ENCODE results near the gene ATXN1. TPM values are rescaled to one million over a fixed set of nuclear protein-coding genes. Genes with fewer than 3 reads are reported as not detected.

ATXN1 gene
- total and polyA plus RNA-seq, 7 experiments from 2014 or later: 1.5 to 82.7 (median 42.4) TPM

GRCh38 chr6:16776394-16777017 lies 15.2 kb upstream of the ATXN1 start:
- Mint-ChIP-seq H3K4me3 (no peak overlapping the region), H3K27ac (no peak overlapping the region), H3K27me3 (peaks cover 0 to 27% (median 0%) of the 10 kb centered on the region in 5 donors), H3K9me3 (peaks cover 0 to 8% (median 2%) of the 10 kb centered on the region in 11 donors), H3K36me3 (peaks cover 0 to 4% (median 2%) of the 10 kb centered on the region in 5 donors), H3K4me1 (peaks cover under 1 to 9% (median 5%) of the 10 kb centered on the region in 7 donors)
- no peak overlapping the region for H3K27ac ChIP-seq (ENCODE audit: low read depth, low read length)
- H3K4me3 ChIP-seq (ENCODE audit: low read length): no peak overlapping the region
- no peaks in the 10 kb centered on the region for H3K4me1 ChIP-seq (ENCODE audit: control insufficient read depth in 2 of 2, insufficient read depth in 2 of 2, low read length in 2 of 2)
- POLR2A ChIA-PET: no interaction called here
- H3K9me3 ChIP-seq (ENCODE audit: control insufficient read depth in 2 of 3, low read length in 3 of 3): no peaks in the 10 kb centered on the region
- H3K36me3 ChIP-seq (ENCODE audit: control insufficient read depth in 2 of 3, insufficient read depth in 3 of 3, low read length in 3 of 3): no peaks in the 10 kb centered on the region
- DNase-seq (no peak), ATAC-seq (no peak)
- intact Hi-C loops (cut with micrococcal nuclease): no loop called here
- no peaks in the 10 kb centered on the region for H3K27me3 ChIP-seq (ENCODE audit: control insufficient read depth in 2 of 2, insufficient read depth in 2 of 2, low read length in 2 of 2)
- CTCF ChIA-PET: no interaction called here

DNA sequence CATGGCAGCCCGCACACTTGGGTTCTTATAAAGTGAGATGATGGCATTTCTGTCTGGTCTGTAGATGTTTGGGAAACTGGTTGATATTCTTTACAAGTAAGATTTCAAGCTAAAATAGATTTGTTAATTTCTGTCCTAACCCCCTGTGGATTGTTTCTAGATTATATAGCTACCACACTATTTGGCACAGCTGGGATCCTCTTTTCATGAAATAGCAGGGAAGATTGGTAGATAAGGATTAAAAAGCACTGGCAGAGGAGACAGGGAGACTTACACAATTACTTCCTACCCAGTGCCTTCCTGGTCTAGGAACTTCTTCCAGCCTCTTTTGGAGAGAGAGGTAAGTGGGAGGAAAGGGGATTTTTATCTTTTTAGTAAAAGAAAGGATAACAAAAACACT lies 13.2 kb upstream of the ATXN1 start:
- H3K4me1 ChIP-seq (ENCODE audit: control insufficient read depth in 2 of 2, insufficient read depth in 2 of 2, low read length in 2 of 2): peaks cover 12 to 19% of the 10 kb centered on the region in 2 donors
- intact Hi-C loops (cut with micrococcal nuclease): no loop called here
- Mint-ChIP-seq H3K4me1 (peaks cover 17 to 28% (median 22%) of the 10 kb centered on the region in 7 donors), H3K4me3 (no peak overlapping the region), H3K9me3 (peaks cover 0 to 8% (median 2%) of the 10 kb centered on the region in 11 donors), H3K27ac (no peak overlapping the region), H3K36me3 (peaks cover 0 to 4% (median 2%) of the 10 kb centered on the region in 5 donors), H3K27me3 (peaks cover 0 to 21% (median 0%) of the 10 kb centered on the region in 5 donors)
- ATAC-seq (no peak), DNase-seq (no peak)
- ChIA-PET CTCF (interaction anchor here (0.7 to 1.5 kb wide), 2 partner anchors 11 to 432 kb away, joined by 4 read pairs; no protein-coding TSS in a partner anchor), POLR2A (interaction anchor here (0.7 kb wide), 1 partner anchor 45 kb away, joined by 3 read pairs; no protein-coding TSS in a partner anchor)
- no peaks in the 10 kb centered on the region for H3K36me3 ChIP-seq (ENCODE audit: control insufficient read depth in 2 of 3, insufficient read depth in 3 of 3, low read length in 3 of 3)
- H3K27ac ChIP-seq (ENCODE audit: low read depth, low read length): no peak overlapping the region
- no peaks in the 10 kb centered on the region for H3K9me3 ChIP-seq (ENCODE audit: control insufficient read depth in 2 of 3, low read length in 3 of 3)
- no peaks in the 10 kb centered on the region for H3K27me3 ChIP-seq (ENCODE audit: control insufficient read depth in 2 of 2, insufficient read depth in 2 of 2, low read length in 2 of 2)
- H3K4me3 ChIP-seq (ENCODE audit: low read length): no peak overlapping the region

DNA sequence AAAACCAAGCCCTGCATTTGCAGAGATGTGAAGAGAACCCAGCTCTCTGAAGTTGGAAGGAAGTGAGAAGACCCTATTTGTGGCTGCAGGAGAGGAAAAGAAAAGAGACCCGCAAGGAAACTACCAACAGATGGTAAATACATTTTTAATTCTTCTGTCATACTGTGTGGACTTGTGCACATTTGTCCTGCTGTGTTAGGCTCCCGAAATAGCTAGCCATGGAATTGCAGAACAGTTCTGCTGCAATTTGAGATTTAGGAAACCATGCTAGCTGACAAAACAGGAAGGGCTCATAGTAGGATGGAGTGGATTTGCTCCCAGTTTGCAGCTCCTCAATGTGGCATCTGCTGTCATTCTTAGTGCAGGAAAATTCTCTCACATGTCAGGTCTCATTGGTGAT lies 12.1 kb upstream of the ATXN1 start:
- H3K4me3 ChIP-seq (ENCODE audit: low read length): no peak overlapping the region
- no peaks in the 10 kb centered on the region for H3K36me3 ChIP-seq (ENCODE audit: control insufficient read depth in 2 of 3, insufficient read depth in 3 of 3, low read length in 3 of 3)
- no peak overlapping the region for H3K27ac Mint-ChIP-seq
- H3K4me3 Mint-ChIP-seq: no peak overlapping the region
- peaks cover 0 to 8% (median 2%) of the 10 kb centered on the region in 11 donors for H3K9me3 Mint-ChIP-seq
- H3K27me3 ChIP-seq (ENCODE audit: control insufficient read depth in 2 of 2, insufficient read depth in 2 of 2, low read length in 2 of 2): no peaks in the 10 kb centered on the region
- H3K36me3 Mint-ChIP-seq: peaks cover 0 to 4% (median 2%) of the 10 kb centered on the region in 5 donors
- H3K27ac ChIP-seq (ENCODE audit: low read depth, low read length): no peak overlapping the region
- POLR2A ChIA-PET: no interaction called here
- CTCF ChIA-PET: interaction anchor here (0.6 to 5.9 kb wide), 6 partner anchors 10 to 440 kb away, joined by 4 to 25 read pairs (median 8); no protein-coding TSS in a partner anchor
- peaks cover 25 to 39% (median 33%) of the 10 kb centered on the region in 7 donors for H3K4me1 Mint-ChIP-seq
- no peak for DNase-seq
- H3K4me1 ChIP-seq (ENCODE audit: control insufficient read depth in 2 of 2, insufficient read depth in 2 of 2, low read length in 2 of 2): peaks cover 23 to 29% of the 10 kb centered on the region in 2 donors
- no peaks in the 10 kb centered on the region for H3K9me3 ChIP-seq (ENCODE audit: control insufficient read depth in 2 of 3, low read length in 3 of 3)
- H3K27me3 Mint-ChIP-seq: peaks cover 0 to 15% (median 0%) of the 10 kb centered on the region in 5 donors
- ATAC-seq: no peak
- intact Hi-C loops (cut with micrococcal nuclease): no loop called here

DNA sequence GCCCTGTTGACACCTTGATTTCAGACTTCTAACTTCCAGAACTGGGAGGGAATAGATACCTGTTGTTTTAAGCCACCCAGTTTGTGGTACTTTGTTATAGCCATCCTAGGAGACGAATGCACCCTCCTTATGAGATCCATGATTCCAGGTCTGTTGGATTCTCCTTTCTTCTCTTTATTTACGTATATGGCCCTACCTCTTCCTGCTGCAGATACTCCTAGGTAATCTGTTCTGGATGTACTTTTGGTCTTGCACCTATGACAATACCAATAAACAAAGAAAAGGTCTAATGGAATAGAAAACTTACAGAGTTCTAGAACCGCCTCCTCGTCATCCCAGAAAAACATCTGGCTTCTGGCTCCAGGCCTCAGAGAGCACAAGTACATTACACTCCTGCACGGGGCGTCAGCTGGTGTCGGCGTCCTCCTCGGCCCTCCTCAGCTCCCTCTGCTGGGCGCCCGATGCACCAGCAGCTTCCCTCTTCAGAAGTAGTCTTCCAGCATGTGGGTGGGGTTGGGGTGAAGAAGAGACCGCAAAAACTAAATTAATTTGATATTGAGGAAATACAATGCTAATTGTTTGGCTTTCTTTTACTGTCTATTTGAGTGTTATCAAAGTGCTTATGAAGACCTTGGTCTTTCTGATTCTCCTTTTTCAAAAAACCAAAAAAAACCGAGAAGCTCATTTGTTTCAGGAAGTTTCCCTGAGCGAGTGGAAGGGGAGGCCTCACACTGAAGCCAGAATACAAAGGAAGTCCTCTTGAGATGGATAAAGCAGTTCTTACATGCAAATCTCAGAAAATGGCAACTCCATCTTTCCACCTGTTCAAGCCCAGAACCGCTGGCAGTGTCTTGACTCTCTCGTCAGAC lies 9.7 kb upstream of the ATXN1 start:
- CTCF ChIA-PET: interaction anchor here (0.7 to 5.9 kb wide), 15 partner anchors 9 to 1372 kb away, joined by 3 to 25 read pairs (median 3); partner anchors contain the start of gene ATXN1
- no peak overlapping the region for H3K4me3 ChIP-seq (ENCODE audit: low read length)
- H3K9me3 Mint-ChIP-seq: no peaks in the 10 kb centered on the region
- H3K36me3 ChIP-seq (ENCODE audit: control insufficient read depth in 2 of 3, insufficient read depth in 3 of 3, low read length in 3 of 3): no peaks in the 10 kb centered on the region
- H3K36me3 Mint-ChIP-seq: peaks cover 0 to 3% (median 0%) of the 10 kb centered on the region in 5 donors
- H3K27me3 Mint-ChIP-seq: peaks cover 0 to 5% (median 0%) of the 10 kb centered on the region in 5 donors
- H3K4me1 Mint-ChIP-seq: peaks cover 25 to 51% (median 42%) of the 10 kb centered on the region in 7 donors
- H3K9me3 ChIP-seq (ENCODE audit: control insufficient read depth in 2 of 3, low read length in 3 of 3): no peaks in the 10 kb centered on the region
- ATAC-seq: peak; percentile 95
- DNase-seq: peak; percentile 56 to 79 (median 73)
- POLR2A ChIA-PET: interaction anchor here (1.1 to 3.0 kb wide), 3 partner anchors 9 to 259 kb away, joined by 3 to 15 read pairs (median 5); partner anchors contain the start of gene ATXN1
- peak overlapping the region in 6 of 9 donors; percentile 3 to 86 (median 75) for H3K27ac Mint-ChIP-seq
- peak overlapping the region in 4 of 10 donors; percentile 22 to 65 (median 41) for H3K4me3 Mint-ChIP-seq
- H3K27ac ChIP-seq (ENCODE audit: low read depth, low read length): no peak overlapping the region
- intact Hi-C loops (cut with micrococcal nuclease): loop anchor here (1.0 kb wide), 4 partner anchors 32 to 439 kb away; no protein-coding TSS in a partner anchor
- H3K27me3 ChIP-seq (ENCODE audit: control insufficient read depth in 2 of 2, insufficient read depth in 2 of 2, low read length in 2 of 2): no peaks in the 10 kb centered on the region
- H3K4me1 ChIP-seq (ENCODE audit: control insufficient read depth in 2 of 2, insufficient read depth in 2 of 2, low read length in 2 of 2): peaks cover 24 to 34% of the 10 kb centered on the region in 2 donors

DNA sequence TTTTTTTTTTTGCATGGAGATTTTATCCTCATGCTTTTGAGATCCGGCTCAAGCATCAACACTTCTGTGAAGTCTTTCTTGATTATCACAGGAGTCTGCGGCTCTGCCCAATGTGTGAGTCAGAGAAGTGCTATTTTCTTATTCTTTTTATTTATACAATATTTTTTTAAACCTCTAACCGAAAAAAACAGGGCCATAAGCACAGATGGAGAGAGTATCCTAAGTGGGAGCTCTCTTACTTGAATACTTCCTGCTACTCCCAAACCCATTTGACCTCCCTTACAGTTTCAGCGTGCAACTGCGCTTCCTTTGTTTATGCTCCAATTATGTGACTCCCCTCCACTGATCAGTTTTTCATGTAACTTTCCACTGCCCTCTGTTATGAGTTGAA lies 8.7 kb upstream of the ATXN1 start:
- H3K36me3 Mint-ChIP-seq: peaks cover 0 to 3% (median 0%) of the 10 kb centered on the region in 5 donors
- Histone ChIP-seq H3K4me1 (ENCODE audit: control insufficient read depth in 2 of 2, insufficient read depth in 2 of 2, low read length in 2 of 2) (peaks cover 24 to 38% of the 10 kb centered on the region in 2 donors), H3K27ac (ENCODE audit: low read depth, low read length) (no peak overlapping the region), H3K27me3 (ENCODE audit: control insufficient read depth in 2 of 2, insufficient read depth in 2 of 2, low read length in 2 of 2) (no peaks in the 10 kb centered on the region), H3K4me3 (ENCODE audit: low read length) (no peak overlapping the region), H3K36me3 (ENCODE audit: control insufficient read depth in 2 of 3, insufficient read depth in 3 of 3, low read length in 3 of 3) (no peaks in the 10 kb centered on the region), H3K9me3 (ENCODE audit: control insufficient read depth in 2 of 3, low read length in 3 of 3) (no peaks in the 10 kb centered on the region)
- peak overlapping the region in 6 of 9 donors; percentile 19 to 74 (median 32) for H3K27ac Mint-ChIP-seq
- no peaks in the 10 kb centered on the region for H3K9me3 Mint-ChIP-seq
- H3K27me3 Mint-ChIP-seq: peaks cover 0 to 5% (median 0%) of the 10 kb centered on the region in 5 donors
- H3K4me3 Mint-ChIP-seq: peak overlapping the region in 3 of 10 donors; percentile 13 to 38 (median 30)
- intact Hi-C loops (cut with micrococcal nuclease): loop anchor here (1.0 to 10.0 kb wide), 7 partner anchors 9 to 1105 kb away; partner anchors contain the start of genes ATXN1 (in 2 of the 2) and DTNBP1 (in 1 of the 2)
- CTCF ChIA-PET: interaction anchor here (1.1 to 5.9 kb wide), 5 partner anchors 11 to 450 kb away, joined by 3 to 25 read pairs (median 5); no protein-coding TSS in a partner anchor
- no peak for ATAC-seq
- POLR2A ChIA-PET: interaction anchor here (1.1 to 3.0 kb wide), 2 partner anchors 8 to 12 kb away, joined by 3 to 15 read pairs; partner anchors contain the start of gene ATXN1
- peaks cover 25 to 55% (median 42%) of the 10 kb centered on the region in 7 donors for H3K4me1 Mint-ChIP-seq
- no peak for DNase-seq
